ENCODE data around the gene FIP1L1.
"Not testable (repeated sequence)": the region's sequence is repeated elsewhere in the genome, so short reads cannot be mapped to it uniquely, and the experiment has no call there.

FIP1L1 gene

DNA sequence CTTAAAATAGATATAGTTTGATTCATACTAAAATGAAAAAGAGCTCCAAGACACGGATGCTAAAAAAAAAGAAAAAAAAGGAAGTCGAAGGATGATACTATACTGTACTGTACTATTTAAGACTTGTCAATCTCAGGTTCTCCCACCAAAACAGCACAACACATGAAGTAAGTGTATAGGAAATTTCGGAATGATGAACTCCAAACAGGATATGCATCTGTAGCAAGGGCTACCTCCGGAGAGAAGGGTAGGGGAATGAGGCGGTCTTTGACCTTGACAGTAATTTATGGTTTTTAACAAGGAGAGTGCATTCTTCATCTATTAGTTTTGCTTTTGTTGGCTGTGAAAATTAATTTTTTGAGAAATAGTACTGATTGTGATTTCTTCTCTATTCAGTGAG is 541 bp upstream of the FIP1L1 start:
- in situ Hi-C loops (cut with MboI; ENCODE audit: low sequenced_read_pairs) = no loop called here

DNA sequence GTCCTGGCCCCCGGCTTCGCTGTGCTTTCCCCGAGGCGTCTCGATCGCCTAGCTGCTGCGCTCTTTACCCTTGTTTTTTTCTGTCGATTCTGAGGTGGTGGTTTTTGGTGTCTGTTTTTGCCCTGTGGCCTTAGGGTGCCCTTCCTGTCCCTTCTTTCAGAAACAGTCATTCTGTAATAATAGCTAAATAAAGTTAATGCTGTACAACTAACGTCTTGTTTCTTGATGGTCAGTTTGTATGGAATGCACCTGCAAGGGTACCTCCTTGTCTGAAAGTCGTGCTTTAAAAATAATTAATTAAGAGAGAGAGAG is 686 bp downstream of the FIP1L1 start:
- in situ Hi-C loops (cut with MboI; ENCODE audit: low sequenced_read_pairs) = no loop called here

DNA sequence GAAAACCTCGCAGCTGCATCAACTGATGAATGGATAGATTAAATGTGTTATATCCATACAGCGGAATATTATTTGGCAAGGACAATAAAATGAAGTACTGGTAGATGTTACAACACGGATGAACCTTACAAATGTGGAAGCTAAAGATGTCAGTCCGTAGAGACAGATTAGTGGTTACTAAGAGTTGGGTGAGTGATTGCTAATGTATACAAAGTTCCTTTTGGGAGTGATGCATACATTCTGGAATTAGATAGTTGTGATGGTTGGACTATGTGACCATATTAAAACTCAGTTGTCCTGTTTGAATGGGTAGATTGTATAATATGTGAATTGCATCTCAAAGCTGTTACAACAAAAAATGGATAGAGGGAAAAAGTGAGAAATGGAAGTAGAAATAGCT is 2.8 kb downstream of the FIP1L1 start:
- in situ Hi-C loops (cut with MboI; ENCODE audit: low sequenced_read_pairs) = no loop called here

DNA sequence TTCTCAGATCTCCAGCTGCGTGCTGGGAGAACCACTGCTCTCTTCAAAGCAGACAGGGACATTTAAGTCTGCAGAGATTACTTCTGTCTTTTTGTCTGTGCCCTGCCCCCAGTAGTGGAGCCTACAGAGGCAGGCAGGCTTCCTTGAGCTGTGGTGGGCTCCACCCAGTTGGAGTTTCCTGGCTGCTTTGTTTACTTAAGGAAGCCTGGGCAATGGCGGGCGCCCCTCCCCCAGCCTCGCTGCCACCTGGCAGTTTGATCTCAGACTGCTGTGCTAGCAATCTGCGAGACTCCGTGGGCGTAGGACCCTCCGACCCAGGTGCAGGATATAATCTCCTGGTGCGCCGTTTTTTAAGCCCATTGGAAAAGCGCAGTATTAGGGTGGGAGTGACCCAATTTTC is 32.0 kb downstream of the FIP1L1 start:
- in situ Hi-C loops (cut with MboI; ENCODE audit: low sequenced_read_pairs) = not testable (repeated sequence)

DNA sequence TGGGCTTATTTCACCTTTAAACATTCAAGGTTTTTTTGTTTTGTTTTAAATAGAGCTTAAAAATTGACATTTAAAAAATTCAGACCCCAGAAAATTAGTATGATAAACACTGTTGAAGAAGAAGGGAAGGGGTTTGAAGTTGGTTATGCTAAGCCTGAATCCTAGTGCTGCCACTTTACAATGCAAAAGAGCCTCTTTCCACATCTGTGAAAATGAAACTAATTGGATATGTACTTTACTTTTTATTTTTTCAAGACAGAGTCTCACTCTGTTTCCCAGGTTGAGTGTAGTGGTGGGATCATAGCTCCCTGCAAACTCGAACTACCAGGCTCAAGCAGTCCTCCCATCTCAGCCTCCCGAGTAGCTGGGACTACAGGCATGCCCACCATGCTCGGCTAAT is 41.8 kb downstream of the FIP1L1 start:
- in situ Hi-C loops (cut with MboI; ENCODE audit: low sequenced_read_pairs) = no loop called here

DNA sequence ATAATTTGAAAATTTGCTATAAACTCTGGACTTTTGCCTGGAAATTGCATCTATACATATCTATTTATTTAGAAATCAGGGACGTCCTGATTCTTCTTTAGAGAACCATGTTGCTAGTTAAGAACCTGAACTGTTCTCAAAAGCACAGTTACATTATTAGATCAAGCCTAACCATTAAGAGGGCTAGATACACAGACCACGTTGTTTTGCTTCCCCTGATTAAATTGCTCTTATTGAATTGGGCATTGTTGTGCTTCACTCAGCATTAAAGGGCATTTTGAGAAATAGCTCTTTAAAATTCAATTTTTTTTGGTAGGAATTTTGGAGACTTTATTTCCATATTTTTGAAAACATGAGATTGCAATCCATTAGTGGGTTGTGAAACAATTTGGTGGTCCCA is 44.4 kb downstream of the FIP1L1 start:
- in situ Hi-C loops (cut with MboI; ENCODE audit: low sequenced_read_pairs) = no loop called here

DNA sequence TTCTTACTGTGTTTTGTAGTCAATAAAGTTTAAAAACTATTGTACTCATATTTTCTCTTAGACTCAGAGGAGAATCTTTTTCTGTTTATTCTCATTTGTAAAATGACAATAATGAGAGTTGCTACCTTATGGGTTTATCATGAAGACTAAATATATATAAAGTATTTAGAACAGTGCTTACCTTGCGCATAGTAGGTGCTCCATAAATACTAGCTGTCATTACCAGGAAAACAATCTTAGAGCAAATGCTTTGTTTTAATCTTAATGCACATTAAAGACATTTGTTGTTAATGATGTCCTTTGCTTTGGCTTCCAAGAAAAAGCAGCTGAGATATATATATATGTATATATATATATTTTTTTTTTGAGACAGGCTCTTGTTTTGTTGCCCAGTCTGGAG is 44.9 kb downstream of the FIP1L1 start:
- in situ Hi-C loops (cut with MboI; ENCODE audit: low sequenced_read_pairs) = no loop called here

DNA sequence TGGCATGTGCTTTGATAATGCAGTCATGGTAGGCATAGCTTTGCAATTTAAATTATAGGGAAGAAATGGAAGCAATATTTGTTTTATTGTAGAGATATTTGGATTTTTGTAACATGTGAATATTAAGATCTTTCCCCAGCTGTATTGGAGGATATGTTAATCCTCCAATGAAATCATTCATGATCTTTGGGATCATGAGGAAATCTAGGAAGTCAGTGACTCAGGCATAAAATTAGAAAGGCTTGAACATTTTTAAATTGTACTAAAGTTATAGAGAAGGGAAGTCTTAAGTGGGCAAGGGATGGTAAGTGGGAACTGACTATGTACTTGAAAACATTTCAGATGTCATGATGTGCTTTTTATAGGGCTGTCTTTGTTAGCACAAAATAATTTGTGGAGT is 46.8 kb downstream of the FIP1L1 start:
- in situ Hi-C loops (cut with MboI; ENCODE audit: low sequenced_read_pairs) = no loop called here

DNA sequence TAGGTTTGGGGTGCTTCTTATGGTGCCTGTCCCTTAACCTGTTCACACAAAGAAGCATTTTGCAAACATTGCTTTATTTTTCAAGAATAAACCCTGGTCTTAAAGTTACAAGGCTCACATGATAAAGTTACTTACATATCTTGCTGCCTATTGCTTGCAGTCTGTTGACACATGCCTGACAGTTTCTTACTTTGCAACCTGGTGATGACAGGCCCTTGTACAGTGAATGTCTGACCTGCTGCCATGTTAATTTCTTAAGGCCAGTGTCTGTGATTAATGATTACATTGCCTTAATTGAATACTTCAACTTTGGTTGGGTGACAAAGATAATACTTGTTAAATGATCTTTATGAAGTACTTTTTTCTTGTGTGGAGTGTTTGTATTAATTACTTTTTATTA is 49.9 kb downstream of the FIP1L1 start:
- in situ Hi-C loops (cut with MboI; ENCODE audit: low sequenced_read_pairs) = no loop called here

DNA sequence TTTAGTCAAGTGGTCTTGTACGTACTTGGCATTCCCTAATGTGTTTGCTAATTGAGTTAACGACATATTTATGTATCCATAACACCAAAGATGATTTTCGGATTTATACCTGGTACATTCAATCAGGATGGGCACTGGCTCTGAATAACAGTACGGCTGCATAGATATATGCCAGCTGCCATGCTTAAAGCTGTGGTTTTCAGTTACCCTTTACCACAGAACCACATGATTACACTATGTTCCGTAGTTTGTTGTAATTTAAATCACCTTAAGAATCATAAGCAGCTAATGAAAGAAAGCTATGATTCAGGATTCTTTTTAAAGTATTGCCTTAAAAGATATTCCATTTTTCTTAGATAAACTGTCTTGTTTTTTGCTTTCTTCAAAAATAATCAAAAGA is 53.6 kb downstream of the FIP1L1 start:
- in situ Hi-C loops (cut with MboI; ENCODE audit: low sequenced_read_pairs) = no loop called here

DNA sequence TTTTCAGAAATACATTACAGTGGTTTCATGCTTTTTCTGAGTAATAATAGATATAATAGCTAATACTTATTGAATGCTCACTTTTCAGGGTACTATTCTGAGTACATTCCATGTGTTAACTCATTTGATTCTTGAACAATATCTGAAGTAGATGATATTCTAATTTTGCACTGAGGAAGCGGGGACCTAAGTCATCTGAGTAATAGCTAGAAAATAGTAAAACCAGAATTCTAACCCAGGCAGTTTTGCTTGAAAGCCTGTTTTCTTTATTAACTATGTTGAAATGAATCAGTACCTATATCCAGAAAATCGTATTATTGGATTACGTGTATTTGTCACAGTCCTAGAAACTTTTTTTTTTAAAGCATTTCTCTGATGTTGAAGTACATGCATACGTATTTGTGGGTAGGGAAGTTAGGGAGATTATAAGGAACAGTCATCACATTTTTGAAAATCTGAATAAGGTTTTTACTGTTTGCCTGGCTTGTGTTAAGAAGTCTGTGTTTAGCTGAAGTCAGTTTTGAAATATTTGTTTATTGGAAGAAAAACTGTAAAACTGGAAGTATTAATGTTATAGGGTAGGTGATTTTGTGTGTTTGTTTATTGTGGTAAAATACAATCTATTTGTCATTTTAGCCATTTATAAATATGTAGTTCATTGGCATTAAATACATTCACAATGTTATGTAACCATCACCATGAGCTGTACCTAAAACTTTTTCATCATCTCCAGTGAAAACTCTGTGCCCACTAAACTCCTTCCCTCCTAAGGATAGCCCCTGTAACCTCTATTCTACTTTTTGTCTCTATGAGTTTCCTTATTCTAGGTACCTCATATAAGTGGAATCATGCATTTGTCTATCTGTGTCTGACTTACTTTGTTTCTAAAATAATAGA is 55.3 kb downstream of the FIP1L1 start:
- in situ Hi-C loops (cut with MboI; ENCODE audit: low sequenced_read_pairs) = no loop called here

DNA sequence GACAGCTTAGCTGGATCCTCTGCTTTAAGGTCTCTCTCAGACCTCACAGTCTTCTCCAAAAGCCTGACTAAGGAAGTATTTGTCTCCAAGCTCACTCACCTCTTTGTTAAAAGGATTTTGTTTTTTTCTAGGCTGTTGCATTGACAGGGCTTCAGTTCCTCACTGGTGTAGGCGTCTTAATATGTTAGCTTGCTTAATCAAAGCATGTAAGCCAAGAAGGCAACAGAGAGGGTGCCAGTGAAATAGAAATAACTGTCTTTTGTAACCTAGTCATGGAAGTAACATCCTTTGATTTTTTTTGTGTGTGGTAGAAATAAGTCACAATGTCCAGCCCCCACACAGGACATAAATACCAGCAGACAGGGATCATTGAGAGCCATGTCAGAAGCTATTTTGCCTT is 58.8 kb downstream of the FIP1L1 start:
- in situ Hi-C loops (cut with MboI; ENCODE audit: low sequenced_read_pairs) = no loop called here

DNA sequence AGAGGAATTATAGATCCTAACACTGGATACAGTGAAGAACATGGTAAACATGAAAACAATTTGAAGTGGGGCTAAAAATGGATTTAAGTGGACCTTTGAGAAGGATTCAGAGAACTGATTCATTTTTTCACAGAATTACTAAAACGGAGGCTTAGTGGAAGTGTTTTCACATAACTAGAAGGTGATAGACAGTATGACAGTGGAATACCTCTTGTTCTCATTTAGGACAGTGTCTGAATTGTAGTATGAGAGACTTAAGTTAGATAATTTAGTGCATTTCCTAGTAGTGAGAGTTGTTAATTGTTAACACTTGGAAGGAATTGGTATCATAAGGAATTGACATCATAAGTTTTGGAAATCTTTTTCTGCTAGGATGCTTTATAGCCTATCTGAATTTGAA is 64.1 kb downstream of the FIP1L1 start:
- in situ Hi-C loops (cut with MboI; ENCODE audit: low sequenced_read_pairs) = no loop called here

DNA sequence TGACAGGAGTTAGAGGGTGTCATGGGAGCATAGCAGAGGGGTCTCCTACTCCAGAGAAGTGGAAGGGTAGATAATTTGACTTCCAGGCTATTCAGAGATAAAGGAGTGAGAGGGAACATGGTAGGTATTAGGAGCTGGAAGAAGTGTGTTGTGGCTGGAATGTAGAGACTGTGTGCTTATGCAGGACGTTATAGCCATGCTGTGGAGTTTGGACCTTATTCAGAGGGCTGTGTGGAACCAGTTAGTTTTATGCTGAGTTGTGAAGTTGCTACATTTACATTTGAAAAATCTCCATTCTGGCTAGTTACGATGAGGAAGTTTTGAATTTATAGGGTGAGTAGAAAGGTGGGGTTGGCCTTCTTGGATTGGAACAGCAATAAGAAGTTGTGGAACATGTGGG is 67.5 kb downstream of the FIP1L1 start:
- in situ Hi-C loops (cut with MboI; ENCODE audit: low sequenced_read_pairs) = no loop called here

DNA sequence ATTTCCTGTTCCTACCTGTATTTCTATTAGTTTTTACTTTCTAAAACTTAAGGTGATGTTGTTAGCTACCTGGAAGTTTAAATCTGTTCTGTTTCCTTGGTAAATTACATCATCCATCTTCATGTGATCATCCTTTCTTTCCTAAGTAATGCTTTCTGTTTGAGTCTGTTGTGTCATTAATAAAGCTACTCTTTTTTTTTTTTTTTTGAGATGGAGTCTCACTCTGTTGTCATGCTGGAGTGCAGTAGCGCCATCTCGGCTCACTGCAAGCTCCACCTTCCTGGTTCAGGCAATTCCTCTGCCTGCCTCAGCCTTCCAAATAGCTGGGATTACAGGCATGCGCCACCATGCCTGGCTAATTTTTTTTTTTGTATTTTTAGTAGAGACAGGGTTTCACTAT is 73.3 kb downstream of the FIP1L1 start:
- in situ Hi-C loops (cut with MboI; ENCODE audit: low sequenced_read_pairs) = no loop called here

DNA sequence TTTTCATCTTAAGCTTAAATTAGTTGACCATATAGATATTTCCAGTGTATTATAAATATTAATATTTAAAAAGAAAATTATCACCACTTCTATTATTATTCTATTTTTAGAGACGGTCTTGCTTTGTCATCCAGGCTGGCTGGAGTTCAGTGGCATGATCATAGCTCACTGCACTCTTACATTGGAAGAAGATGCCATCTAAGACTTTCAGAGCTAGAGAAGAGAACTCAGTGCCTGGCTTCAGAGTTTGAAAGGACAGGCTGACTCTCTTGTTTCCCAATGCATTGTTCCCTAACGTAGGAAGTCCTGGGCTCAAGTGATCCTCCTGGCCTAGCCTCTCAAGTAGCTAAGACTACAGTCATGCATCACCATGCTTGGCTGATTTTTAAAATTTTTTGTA is 75.9 kb downstream of the FIP1L1 start:
- in situ Hi-C loops (cut with MboI; ENCODE audit: low sequenced_read_pairs) = no loop called here

DNA sequence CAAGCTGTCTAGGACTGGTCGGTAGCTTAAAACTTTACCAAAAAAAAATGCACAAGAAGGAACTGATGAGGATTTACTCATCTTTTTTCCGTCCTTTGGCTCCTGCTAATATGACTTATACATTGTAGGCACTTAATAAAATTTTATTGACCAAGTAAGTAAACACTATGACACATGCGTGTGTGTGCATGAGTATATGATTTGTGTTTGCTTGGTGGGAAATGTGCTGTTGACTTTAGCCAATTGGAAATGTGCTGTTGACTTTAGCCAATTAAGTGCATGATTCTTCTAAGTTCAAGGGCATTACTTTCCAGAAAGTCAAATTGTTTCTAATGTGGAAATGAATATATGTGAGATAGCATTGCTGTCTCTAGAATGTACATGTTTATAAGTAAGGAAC is 78.3 kb downstream of the FIP1L1 start:
- in situ Hi-C loops (cut with MboI; ENCODE audit: low sequenced_read_pairs) = no loop called here

DNA sequence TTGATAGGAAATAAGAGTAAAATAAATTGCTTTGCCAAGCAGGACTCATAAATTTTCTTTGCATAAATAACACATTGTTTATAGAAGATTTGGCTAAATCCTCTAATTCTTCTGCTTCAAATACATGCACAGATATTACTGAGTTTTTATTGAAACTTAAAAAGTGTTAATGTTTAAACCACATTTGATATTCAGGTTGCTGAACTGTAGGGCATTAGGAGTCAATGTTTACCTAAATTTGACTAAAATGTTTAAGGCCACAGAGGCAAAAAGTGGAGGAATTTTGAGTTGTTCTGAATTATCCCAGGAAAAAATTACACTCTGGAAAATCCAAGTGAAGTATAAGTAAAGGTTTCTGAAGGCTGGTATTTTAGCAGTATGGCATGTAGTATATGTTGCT is 78.7 kb downstream of the FIP1L1 start:
- in situ Hi-C loops (cut with MboI; ENCODE audit: low sequenced_read_pairs) = no loop called here

DNA sequence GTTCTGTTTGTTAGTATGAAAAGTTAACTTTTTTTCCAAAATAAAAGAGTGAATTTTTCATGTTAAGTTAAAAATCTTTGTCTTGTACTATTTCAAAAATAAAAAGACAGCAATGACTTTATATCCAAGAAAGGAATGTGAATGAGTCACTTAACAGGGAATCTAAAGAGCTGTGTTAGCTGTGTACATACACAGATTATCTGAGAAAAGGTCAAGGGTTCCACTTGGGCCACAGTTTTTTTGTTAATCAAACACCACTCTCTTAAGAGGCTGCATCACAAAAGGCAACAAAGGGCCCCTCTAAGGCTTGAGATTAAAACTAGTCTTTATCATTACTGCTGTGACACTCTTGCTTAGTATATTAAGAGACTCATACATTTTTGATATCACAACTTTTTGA is 82.1 kb downstream of the FIP1L1 start:
- in situ Hi-C loops (cut with MboI; ENCODE audit: low sequenced_read_pairs) = no loop called here

DNA sequence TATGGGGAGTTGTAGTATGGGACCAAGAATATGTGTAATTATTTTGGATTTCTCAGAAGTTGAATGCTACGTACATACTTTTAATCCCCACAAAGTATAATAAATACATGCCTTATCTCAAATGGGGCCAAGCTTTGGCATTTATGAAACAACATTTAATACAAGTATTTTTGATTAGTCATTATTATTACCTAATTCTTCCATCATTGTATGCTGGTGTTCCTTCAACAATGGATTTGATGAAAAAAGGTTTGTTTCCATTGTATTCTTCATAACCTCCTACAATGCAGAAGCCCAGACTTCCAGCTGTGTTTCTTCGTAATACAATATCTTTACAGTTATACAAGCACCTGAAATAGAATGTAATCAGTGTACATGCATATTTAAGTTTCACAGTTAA is 83.8 kb downstream of the FIP1L1 start:
- in situ Hi-C loops (cut with MboI; ENCODE audit: low sequenced_read_pairs) = no loop called here

DNA sequence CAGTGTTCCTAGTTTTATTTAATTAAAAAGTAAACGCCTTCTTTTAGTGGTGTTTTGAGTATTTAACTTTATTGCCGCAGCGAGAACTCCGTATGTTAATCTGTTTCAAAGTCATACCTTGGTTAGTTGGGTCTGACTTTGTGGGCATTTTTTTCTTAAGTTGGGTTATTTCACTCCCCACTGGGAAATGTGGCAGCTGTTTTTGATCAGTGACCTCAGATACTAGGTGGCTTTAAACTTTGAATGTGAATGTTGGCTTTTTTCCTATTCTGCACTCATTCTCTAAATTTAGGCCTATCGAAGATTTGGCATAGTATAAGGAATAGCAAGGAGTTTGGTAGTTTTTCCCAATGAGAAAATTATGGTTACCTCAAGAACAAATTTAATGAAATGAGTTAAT is 85.9 kb downstream of the FIP1L1 start:
- in situ Hi-C loops (cut with MboI; ENCODE audit: low sequenced_read_pairs) = no loop called here

DNA sequence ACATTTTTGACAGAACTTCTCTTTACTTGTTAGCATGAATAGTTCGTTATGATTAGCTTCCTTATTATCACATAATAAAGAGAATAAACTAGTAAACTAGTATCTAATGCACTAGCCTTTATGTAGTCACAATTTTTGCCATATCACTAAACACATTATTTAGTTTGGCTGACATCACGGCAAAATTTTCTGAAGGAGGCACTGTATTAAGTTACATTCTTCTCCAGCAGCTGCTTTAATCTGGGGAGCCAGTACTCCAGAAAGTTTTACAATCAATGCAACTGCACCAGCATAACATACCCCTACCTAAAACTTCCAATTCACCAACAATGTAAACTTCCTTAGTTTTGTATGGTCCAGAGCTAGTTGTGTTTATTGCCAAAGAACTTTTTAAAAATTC is 87.8 kb downstream of the FIP1L1 start:
- in situ Hi-C loops (cut with MboI; ENCODE audit: low sequenced_read_pairs) = no loop called here

DNA sequence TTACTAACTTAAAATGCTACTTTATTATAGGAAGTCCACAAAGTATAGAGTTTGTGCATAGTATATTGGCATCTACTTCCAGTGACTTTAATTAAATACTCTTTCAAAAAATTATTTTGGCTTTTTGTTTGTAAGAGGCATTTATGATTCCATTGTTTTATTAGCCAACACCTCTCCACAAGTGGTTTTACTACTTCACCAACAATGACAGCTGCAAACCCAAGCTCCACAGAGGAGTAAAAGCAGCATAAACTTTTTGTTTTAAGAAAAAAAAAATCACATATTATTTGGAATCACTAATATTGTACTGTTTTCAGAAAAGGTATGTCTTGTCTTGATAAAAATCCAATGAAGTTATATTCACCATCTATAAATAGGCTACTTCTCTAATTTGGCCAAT is 88.5 kb downstream of the FIP1L1 start:
- in situ Hi-C loops (cut with MboI; ENCODE audit: low sequenced_read_pairs) = no loop called here

All from hTERT RPE-1 (cell line).